Activated CD4-positive, CD25-positive, alpha-beta regulatory T cell treated with anti-CD3 and anti-CD28 coated beads, Interleukin-2, amount 50 U/mL, for 24 hours (primary cell): Measurements from ENCODE around the gene VCL.
"Not testable (repeated sequence)": the region's sequence is repeated elsewhere in the genome, so short reads cannot be mapped to it uniquely, and the experiment has no call there.

Experiments used
- ATAC-seq, 2 donors: fragments of 150-1000 bp; cut with Tn5 transposase; one replicate each; pipeline ENCODE4 v1.10.0; 2021; ENCODE audit warnings: mild to moderate bottlenecking in 1 of 2, moderate library complexity in 1 of 2

The VCL gene

GRCh38 chr10:73997787-73998622, at the start of gene VCL:
VCL (plus strand) TSS chr10:73998116; CDS start chr10:73998208, 92 bp downstream.
- peak; percentile 99 to 100 for ATAC-seq

GRCh38 chr10:73948947-73949633, 48.8 kb upstream of the VCL start:
- no peak for ATAC-seq

GRCh38 chr10:73950155-73950948, 47.6 kb upstream of the VCL start:
- no peak for ATAC-seq

- no peak for ATAC-seq
Measured at GRCh38 chr10:73953665-73954064, 44.3 kb upstream of the VCL start.

- no peak for ATAC-seq
Measured at GRCh38 chr10:73954737-73955136, 43.2 kb upstream of the VCL start.

- ATAC-seq = no peak
Measured at GRCh38 chr10:73955719-73956118, 42.2 kb upstream of the VCL start.

GRCh38 chr10:73956476-73957359, 41.2 kb upstream of the VCL start:
- peak; percentile 68 to 73 for ATAC-seq

GRCh38 chr10:73959484-73960243, 38.3 kb upstream of the VCL start:
- ATAC-seq = no peak

GRCh38 chr10:73962386-73962785, 35.5 kb upstream of the VCL start:
- no peak for ATAC-seq

- ATAC-seq = not testable (repeated sequence)
Measured at GRCh38 chr10:73963533-73963932, 34.4 kb upstream of the VCL start.

GRCh38 chr10:73964743-73965142, 33.2 kb upstream of the VCL start:
- ATAC-seq = no peak

- ATAC-seq = not testable (repeated sequence)
Measured at GRCh38 chr10:73965267-73965889, 32.5 kb upstream of the VCL start.

GRCh38 chr10:73965890-73966768, 31.8 kb upstream of the VCL start:
- ATAC-seq = no peak

GRCh38 chr10:73967022-73967429, 30.9 kb upstream of the VCL start:
- ATAC-seq = no peak

- ATAC-seq = no peak
Measured at GRCh38 chr10:73967544-73967943, 30.4 kb upstream of the VCL start.

- ATAC-seq = no peak
Measured at GRCh38 chr10:73968098-73968521, 29.8 kb upstream of the VCL start.

GRCh38 chr10:73969224-73969841, 28.6 kb upstream of the VCL start:
- no peak for ATAC-seq

GRCh38 chr10:73970845-73971244, 27.1 kb upstream of the VCL start:
- no peak for ATAC-seq

- ATAC-seq = no peak
Measured at GRCh38 chr10:73971636-73972354, 26.1 kb upstream of the VCL start.
